WTC11 (cell line): ENCODE measurements around the gene STARD10. TPM values are rescaled to one million over a fixed set of nuclear protein-coding genes. Genes with fewer than 3 reads are reported as not detected.

Experiments
- ATAC-seq: fragments of 200-7000 bp; cut with Tn5 transposase; 2 replicates; pipeline ENCODE4 v1.10.0; 2021; ENCODE audit warnings: mild to moderate bottlenecking, moderate library complexity
- CTCF ChIA-PET: fragments of 300-600 bp; sonication (Branson Sonifier 250); formaldehyde crosslinking; loops from one replicate; lab custom pipeline; 2021; ENCODE audit warnings: antibody characterized with exemption; lab: Charles Lee
- POLR2A ChIA-PET: fragments of 350-600 bp; sonication (Branson Sonifier 250); formaldehyde crosslinking; loops from one replicate; lab custom pipeline; 2021; ENCODE audit warnings: antibody characterized with exemption; lab: Charles Lee
- DNase-seq: peaks from one replicate; pipeline ENCODE4 v3.0.0; 2021; ENCODE audit warnings: low spot score
- H3K27ac Mint-ChIP-seq: 2 replicates; pipeline ENCODE4 v1.8.0; 2021; ENCODE audit warnings: mixed read lengths
- H3K27me3 Mint-ChIP-seq: 2 replicates; pipeline ENCODE4 v1.8.0; 2021; ENCODE audit warnings: low read depth, mild to moderate bottlenecking, moderate library complexity, mixed read lengths
- H3K36me3 Mint-ChIP-seq: 2 replicates; pipeline ENCODE4 v1.8.0; 2021; ENCODE audit warnings: mixed read lengths
- H3K4me1 Mint-ChIP-seq: 2 replicates; pipeline ENCODE4 v1.8.0; 2022; ENCODE audit warnings: mixed read lengths
- H3K4me3 Mint-ChIP-seq: 2 replicates; pipeline ENCODE4 v1.8.0; 2021; ENCODE audit warnings: mild to moderate bottlenecking, moderate library complexity, mixed read lengths
- H3K9me3 Mint-ChIP-seq: 2 replicates; pipeline ENCODE4 v1.8.0; 2021; ENCODE audit warnings: mixed read lengths
- ATF1 ChIP-seq: sonication (generic); formaldehyde crosslinking; IDR thresholded peaks from 2 replicates; pipeline ENCODE4 v1.8.1; 2023; ENCODE audit warnings: mild to moderate bottlenecking, moderate library complexity, missing genetic modification reagents
- CREM ChIP-seq: sonication (generic); formaldehyde crosslinking; IDR thresholded peaks from 2 replicates; pipeline ENCODE4 v1.8.1; 2022; ENCODE audit warnings: mild to moderate bottlenecking, missing genetic modification reagents, moderate library complexity
- EMX1 ChIP-seq: fragments of 250-450 bp; sonication (Bioruptor Pico); IDR thresholded peaks from 2 replicates; pipeline ENCODE4 v1.8.0; 2021; ENCODE audit warnings: mild to moderate bottlenecking
- FOXJ3 ChIP-seq: sonication (generic); formaldehyde crosslinking; IDR thresholded peaks from 2 replicates; pipeline ENCODE4 v1.9.0; 2021; ENCODE audit warnings: missing genetic modification reagents, mild to moderate bottlenecking, borderline replicate concordance
- HMGA2 ChIP-seq: fragments of 250-450 bp; sonication (Bioruptor Pico); IDR thresholded peaks from 2 replicates; pipeline ENCODE4 v1.4.0; 2021; ENCODE audit warnings: mild to moderate bottlenecking, moderate library complexity
- IRF2 ChIP-seq: sonication (generic); formaldehyde crosslinking; IDR thresholded peaks from 2 replicates; pipeline ENCODE4 v1.8.0; 2022; ENCODE audit warnings: low read depth, missing genetic modification reagents, borderline replicate concordance
- JAZF1 ChIP-seq: fragments of 250-450 bp; sonication (Bioruptor Pico); IDR thresholded peaks from 2 replicates; pipeline ENCODE4 v1.9.0; 2021; ENCODE audit warnings: moderate library complexity, mild to moderate bottlenecking, inconsistent platforms
- MYBL2 ChIP-seq: sonication (generic); formaldehyde crosslinking; IDR thresholded peaks from 2 replicates; pipeline ENCODE4 v1.8.1; 2023; ENCODE audit warnings: mild to moderate bottlenecking, moderate library complexity, missing genetic modification reagents
- NR3C1 ChIP-seq: sonication (generic); formaldehyde crosslinking; conservative IDR thresholded peaks from 2 replicates; pipeline ENCODE4 v1.8.1; 2023; ENCODE audit warnings: low read depth, mild to moderate bottlenecking, missing genetic modification reagents
- PRRX2 ChIP-seq: fragments of 250-450 bp; sonication (Bioruptor Pico); IDR thresholded peaks from 2 replicates; pipeline ENCODE4 v1.8.0; 2021; ENCODE audit warnings: mild to moderate bottlenecking
- SMAD3 ChIP-seq: sonication (generic); formaldehyde crosslinking; IDR thresholded peaks from 2 replicates; pipeline ENCODE4 v1.8.0; 2022; ENCODE audit warnings: missing genetic modification reagents, mild to moderate bottlenecking, borderline replicate concordance
- TCF7 ChIP-seq: sonication (generic); formaldehyde crosslinking; IDR thresholded peaks from 2 replicates; pipeline ENCODE4 v1.8.0; 2022; ENCODE audit warnings: mild to moderate bottlenecking, low read depth, missing genetic modification reagents, moderate library complexity
- ZNF121 ChIP-seq: sonication (generic); formaldehyde crosslinking; IDR thresholded peaks from 2 replicates; pipeline ENCODE4 v1.8.0; 2023; ENCODE audit warnings: missing genetic modification reagents
- ZNF138 ChIP-seq: sonication (generic); formaldehyde crosslinking; conservative IDR thresholded peaks from 2 replicates; pipeline ENCODE4 v1.8.1; 2022; ENCODE audit warnings: mild to moderate bottlenecking, moderate library complexity, missing genetic modification reagents
- ZNF219 ChIP-seq: sonication (generic); formaldehyde crosslinking; IDR thresholded peaks from 2 replicates; pipeline ENCODE4 v1.8.0; 2023; ENCODE audit warnings: missing genetic modification reagents, mild to moderate bottlenecking, borderline replicate concordance
- total RNA-seq: library from RNA; stranded (reverse); gene quantifications from 3 replicates; pipeline ENCODE4 v1.2.3, GENCODE V29; 2021
- TF ChIP-seq, protein P1 (sequence below): fragments of 250-450 bp; sonication (Bioruptor Pico); IDR thresholded peaks from 2 replicates; pipeline ENCODE4 v1.8.0; 2021; ENCODE audit warnings: mild to moderate bottlenecking
- TF ChIP-seq, protein P2 (sequence below): fragments of 200-600 bp; IDR thresholded peaks from 2 replicates; pipeline ENCODE4 v1.8.0; 2022; ENCODE audit warnings: antibody characterized with exemption
- TF ChIP-seq, protein P3 (sequence below): sonication (generic); formaldehyde crosslinking; IDR thresholded peaks from 2 replicates; pipeline ENCODE4 v1.8.1; 2022; ENCODE audit warnings: low read depth, mild to moderate bottlenecking, moderate library complexity, missing genetic modification reagents, borderline replicate concordance
- TF ChIP-seq, protein P4 (sequence below): sonication (generic); formaldehyde crosslinking; conservative IDR thresholded peaks from 2 replicates; pipeline ENCODE4 v1.8.1; 2023; ENCODE audit warnings: mild to moderate bottlenecking, low read depth, missing genetic modification reagents, moderate library complexity
- TF ChIP-seq, protein P5 (sequence below): sonication (generic); formaldehyde crosslinking; IDR thresholded peaks from 2 replicates; pipeline ENCODE4 v1.8.0; 2022; ENCODE audit warnings: mild to moderate bottlenecking, missing genetic modification reagents
- TF ChIP-seq, protein P6 (sequence below): sonication (generic); formaldehyde crosslinking; IDR thresholded peaks from 2 replicates; pipeline ENCODE4 v1.8.1; 2022; ENCODE audit warnings: mild to moderate bottlenecking, missing genetic modification reagents, moderate library complexity, borderline replicate concordance
- TF ChIP-seq, protein P7 (sequence below): sonication (generic); formaldehyde crosslinking; IDR thresholded peaks from 2 replicates; pipeline ENCODE4 v1.8.1; 2022; ENCODE audit warnings: mild to moderate bottlenecking, moderate library complexity, missing genetic modification reagents

Gene STARD10
- total RNA-seq, 1 experiment from 2014 or later: 32.0 TPM

DNA sequence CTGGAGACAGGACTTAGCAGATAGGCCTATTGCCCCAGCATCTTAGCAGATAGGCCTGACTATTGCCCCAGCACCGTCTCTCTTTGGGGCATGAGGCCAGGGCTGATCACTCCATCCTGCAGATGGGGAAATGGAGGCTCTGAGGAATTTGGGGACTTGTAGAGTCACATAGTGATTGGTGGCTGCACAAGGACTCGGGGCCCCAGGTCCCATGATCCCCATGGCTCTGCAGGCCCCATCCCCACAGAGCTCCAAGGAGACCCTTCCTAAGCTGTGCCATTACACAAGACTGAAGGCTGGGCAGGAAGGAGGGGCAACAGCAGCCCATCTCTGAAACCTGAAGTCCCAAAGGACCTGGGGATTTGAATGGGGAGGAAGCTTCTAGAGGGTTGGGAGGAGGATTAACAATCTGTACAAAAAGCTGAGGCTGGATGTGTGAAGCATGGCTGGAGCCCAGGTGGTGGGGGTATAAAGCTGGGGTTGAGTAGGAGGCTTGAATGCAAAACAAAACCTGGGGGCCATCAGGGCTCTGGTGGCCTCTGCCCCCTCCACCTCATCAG, 43.2 kb downstream of the STARD10 start (continued):
- TF ChIP-seq, protein P1, sequence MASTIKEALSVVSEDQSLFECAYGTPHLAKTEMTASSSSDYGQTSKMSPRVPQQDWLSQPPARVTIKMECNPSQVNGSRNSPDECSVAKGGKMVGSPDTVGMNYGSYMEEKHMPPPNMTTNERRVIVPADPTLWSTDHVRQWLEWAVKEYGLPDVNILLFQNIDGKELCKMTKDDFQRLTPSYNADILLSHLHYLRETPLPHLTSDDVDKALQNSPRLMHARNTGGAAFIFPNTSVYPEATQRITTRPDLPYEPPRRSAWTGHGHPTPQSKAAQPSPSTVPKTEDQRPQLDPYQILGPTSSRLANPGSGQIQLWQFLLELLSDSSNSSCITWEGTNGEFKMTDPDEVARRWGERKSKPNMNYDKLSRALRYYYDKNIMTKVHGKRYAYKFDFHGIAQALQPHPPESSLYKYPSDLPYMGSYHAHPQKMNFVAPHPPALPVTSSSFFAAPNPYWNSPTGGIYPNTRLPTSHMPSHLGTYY (CRISPR knock-in tag): no peak
- TF ChIP-seq MYBL2 (CRISPR knock-in tag) (no peak), ZNF121 (no peak), JAZF1 (CRISPR knock-in tag) (no peak)
- TF ChIP-seq, protein P2, sequence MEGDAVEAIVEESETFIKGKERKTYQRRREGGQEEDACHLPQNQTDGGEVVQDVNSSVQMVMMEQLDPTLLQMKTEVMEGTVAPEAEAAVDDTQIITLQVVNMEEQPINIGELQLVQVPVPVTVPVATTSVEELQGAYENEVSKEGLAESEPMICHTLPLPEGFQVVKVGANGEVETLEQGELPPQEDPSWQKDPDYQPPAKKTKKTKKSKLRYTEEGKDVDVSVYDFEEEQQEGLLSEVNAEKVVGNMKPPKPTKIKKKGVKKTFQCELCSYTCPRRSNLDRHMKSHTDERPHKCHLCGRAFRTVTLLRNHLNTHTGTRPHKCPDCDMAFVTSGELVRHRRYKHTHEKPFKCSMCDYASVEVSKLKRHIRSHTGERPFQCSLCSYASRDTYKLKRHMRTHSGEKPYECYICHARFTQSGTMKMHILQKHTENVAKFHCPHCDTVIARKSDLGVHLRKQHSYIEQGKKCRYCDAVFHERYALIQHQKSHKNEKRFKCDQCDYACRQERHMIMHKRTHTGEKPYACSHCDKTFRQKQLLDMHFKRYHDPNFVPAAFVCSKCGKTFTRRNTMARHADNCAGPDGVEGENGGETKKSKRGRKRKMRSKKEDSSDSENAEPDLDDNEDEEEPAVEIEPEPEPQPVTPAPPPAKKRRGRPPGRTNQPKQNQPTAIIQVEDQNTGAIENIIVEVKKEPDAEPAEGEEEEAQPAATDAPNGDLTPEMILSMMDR: no peak

DNA sequence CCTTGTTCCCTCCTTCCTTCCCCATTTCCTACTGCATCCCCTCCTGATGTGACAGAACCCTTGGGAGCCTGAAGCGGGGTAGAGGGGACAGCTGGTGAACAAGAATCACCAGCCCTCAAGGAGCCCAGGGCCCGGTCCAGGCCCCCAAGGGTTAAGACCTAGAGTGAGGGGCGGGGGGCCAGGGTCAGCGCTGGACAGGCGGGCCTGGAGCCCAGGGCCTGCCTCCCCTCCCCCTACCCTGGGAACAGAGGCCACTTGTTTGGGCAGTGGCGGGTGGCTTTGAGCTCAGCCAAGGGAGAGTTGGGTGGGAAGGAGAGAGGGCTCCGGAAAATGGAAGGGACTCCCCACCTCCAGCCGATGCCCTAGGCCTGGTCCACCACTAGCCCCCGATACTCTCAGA, 43.8 kb downstream of the STARD10 start:
- ChIA-PET CTCF (interaction anchor here (1.3 kb wide), 1 partner anchor 25 kb away, joined by 6 read pairs; no protein-coding TSS in a partner anchor), POLR2A (no interaction called here)
- Mint-ChIP-seq H3K4me3 (no peak overlapping the region), H3K4me1 (peaks cover 31% of the 10 kb centered on the region), H3K27ac (no peak overlapping the region), H3K27me3 (peaks cover 10% of the 10 kb centered on the region), H3K36me3 (peaks cover 2% of the 10 kb centered on the region; the same call in 1 of the 2 replicates), H3K9me3 (no peaks in the 10 kb centered on the region)
- DNase-seq: no peak
- TF ChIP-seq ZNF138 (CRISPR knock-in tag): no peak
- TF ChIP-seq, protein P3, sequence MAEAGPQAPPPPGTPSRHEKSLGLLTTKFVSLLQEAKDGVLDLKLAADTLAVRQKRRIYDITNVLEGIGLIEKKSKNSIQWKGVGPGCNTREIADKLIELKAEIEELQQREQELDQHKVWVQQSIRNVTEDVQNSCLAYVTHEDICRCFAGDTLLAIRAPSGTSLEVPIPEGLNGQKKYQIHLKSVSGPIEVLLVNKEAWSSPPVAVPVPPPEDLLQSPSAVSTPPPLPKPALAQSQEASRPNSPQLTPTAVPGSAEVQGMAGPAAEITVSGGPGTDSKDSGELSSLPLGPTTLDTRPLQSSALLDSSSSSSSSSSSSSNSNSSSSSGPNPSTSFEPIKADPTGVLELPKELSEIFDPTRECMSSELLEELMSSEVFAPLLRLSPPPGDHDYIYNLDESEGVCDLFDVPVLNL (CRISPR knock-in tag): no peak
- no peak for TF ChIP-seq FOXJ3 (CRISPR knock-in tag)
- TF ChIP-seq JAZF1 (CRISPR knock-in tag): no peak
- no peak for TF ChIP-seq ZNF219 (CRISPR knock-in tag)
- no peak for TF ChIP-seq CREM (CRISPR knock-in tag)
- no peak for TF ChIP-seq PRRX2
- TF ChIP-seq, protein P4, sequence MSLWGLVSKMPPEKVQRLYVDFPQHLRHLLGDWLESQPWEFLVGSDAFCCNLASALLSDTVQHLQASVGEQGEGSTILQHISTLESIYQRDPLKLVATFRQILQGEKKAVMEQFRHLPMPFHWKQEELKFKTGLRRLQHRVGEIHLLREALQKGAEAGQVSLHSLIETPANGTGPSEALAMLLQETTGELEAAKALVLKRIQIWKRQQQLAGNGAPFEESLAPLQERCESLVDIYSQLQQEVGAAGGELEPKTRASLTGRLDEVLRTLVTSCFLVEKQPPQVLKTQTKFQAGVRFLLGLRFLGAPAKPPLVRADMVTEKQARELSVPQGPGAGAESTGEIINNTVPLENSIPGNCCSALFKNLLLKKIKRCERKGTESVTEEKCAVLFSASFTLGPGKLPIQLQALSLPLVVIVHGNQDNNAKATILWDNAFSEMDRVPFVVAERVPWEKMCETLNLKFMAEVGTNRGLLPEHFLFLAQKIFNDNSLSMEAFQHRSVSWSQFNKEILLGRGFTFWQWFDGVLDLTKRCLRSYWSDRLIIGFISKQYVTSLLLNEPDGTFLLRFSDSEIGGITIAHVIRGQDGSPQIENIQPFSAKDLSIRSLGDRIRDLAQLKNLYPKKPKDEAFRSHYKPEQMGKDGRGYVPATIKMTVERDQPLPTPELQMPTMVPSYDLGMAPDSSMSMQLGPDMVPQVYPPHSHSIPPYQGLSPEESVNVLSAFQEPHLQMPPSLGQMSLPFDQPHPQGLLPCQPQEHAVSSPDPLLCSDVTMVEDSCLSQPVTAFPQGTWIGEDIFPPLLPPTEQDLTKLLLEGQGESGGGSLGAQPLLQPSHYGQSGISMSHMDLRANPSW (CRISPR knock-in tag): no peak
- TF ChIP-seq EMX1 (CRISPR knock-in tag): no peak
- no peak for TF ChIP-seq NR3C1 (CRISPR knock-in tag)
- no peak for TF ChIP-seq IRF2
- TF ChIP-seq, protein P5, sequence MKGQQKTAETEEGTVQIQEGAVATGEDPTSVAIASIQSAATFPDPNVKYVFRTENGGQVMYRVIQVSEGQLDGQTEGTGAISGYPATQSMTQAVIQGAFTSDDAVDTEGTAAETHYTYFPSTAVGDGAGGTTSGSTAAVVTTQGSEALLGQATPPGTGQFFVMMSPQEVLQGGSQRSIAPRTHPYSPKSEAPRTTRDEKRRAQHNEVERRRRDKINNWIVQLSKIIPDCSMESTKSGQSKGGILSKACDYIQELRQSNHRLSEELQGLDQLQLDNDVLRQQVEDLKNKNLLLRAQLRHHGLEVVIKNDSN: no peak
- no peak for TF ChIP-seq ATF1 (CRISPR knock-in tag)
- TF ChIP-seq TCF7: no peak
- TF ChIP-seq, protein P6, sequence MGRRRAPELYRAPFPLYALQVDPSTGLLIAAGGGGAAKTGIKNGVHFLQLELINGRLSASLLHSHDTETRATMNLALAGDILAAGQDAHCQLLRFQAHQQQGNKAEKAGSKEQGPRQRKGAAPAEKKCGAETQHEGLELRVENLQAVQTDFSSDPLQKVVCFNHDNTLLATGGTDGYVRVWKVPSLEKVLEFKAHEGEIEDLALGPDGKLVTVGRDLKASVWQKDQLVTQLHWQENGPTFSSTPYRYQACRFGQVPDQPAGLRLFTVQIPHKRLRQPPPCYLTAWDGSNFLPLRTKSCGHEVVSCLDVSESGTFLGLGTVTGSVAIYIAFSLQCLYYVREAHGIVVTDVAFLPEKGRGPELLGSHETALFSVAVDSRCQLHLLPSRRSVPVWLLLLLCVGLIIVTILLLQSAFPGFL (CRISPR knock-in tag): no peak
- no peak for TF ChIP-seq HMGA2 (CRISPR knock-in tag)
- TF ChIP-seq SMAD3 (CRISPR knock-in tag): no peak
- TF ChIP-seq, protein P7, sequence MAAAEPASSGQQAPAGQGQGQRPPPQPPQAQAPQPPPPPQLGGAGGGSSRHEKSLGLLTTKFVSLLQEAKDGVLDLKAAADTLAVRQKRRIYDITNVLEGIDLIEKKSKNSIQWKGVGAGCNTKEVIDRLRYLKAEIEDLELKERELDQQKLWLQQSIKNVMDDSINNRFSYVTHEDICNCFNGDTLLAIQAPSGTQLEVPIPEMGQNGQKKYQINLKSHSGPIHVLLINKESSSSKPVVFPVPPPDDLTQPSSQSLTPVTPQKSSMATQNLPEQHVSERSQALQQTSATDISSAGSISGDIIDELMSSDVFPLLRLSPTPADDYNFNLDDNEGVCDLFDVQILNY (CRISPR knock-in tag): no peak
- no peak for ATAC-seq
